Measurements from ENCODE around the gene BIK. TPM values are rescaled to one million over a fixed set of nuclear protein-coding genes. Genes with fewer than 3 reads are reported as not detected.
"Not testable (repeated sequence)": the region's sequence is repeated elsewhere in the genome, so short reads cannot be mapped to it uniquely, and the experiment has no call there.

BIK gene
- total and polyA plus RNA-seq, 4 donors, result 2.7 to 7.6 (median 4.6) TPM

DNA sequence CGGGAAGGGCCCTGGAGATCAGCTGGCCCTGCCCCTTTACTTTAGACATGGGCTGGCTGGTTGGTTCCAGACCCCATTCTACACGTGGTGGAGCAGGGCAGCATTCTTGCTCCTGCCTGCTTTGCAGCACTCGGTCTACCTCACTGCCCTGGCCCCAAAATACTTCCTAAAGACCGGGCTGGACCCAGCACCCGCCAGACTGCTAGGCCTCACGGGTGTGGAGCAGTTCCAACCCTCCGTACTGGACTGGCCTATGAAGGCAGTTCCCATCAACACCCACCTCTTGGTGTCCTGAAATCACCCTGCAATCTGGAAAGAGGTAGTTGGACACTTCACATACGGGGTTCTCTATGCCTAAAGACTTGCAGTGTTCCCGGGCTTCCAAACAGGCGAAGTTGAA is 26.3 kb downstream of the BIK start:
- Histone ChIP-seq H3K27ac (ENCODE audit: low read depth in 1 of 2, low read length in 1 of 2) (peak overlapping the region in 1 of 2 donors; percentile 9), H3K27me3 (ENCODE audit: control insufficient read depth in 3 of 3, insufficient read depth in 3 of 3, low read length in 2 of 3) (no peaks in the 10 kb centered on the region), H3K36me3 (ENCODE audit: control insufficient read depth in 4 of 4, insufficient read depth in 4 of 4, low read length in 4 of 4) (peaks cover 9 to 41% (median 25%) of the 10 kb centered on the region in 4 donors), H3K9ac (ENCODE audit: insufficient read depth in 1 of 2, low read length in 2 of 2) (no peak overlapping the region), H3K4me3 (no peak overlapping the region), H3K9me3 (ENCODE audit: control insufficient read depth in 4 of 4, insufficient read depth in 3 of 4, low read length in 3 of 4) (no peaks in the 10 kb centered on the region), H3K4me1 (ENCODE audit: control insufficient read depth in 5 of 5, insufficient read depth in 5 of 5, low read length in 5 of 5) (peaks cover under 1 to 5% (median 1%) of the 10 kb centered on the region in 5 donors)
- 69 to 70% methylated on average over 10 of the region's 10 CpGs for WGBS, 2 donors
- ATAC-seq (ENCODE audit: insufficient read depth, low FRiP score) (no peak), DNase-seq (no peak)
- TF ChIP-seq, protein P1, sequence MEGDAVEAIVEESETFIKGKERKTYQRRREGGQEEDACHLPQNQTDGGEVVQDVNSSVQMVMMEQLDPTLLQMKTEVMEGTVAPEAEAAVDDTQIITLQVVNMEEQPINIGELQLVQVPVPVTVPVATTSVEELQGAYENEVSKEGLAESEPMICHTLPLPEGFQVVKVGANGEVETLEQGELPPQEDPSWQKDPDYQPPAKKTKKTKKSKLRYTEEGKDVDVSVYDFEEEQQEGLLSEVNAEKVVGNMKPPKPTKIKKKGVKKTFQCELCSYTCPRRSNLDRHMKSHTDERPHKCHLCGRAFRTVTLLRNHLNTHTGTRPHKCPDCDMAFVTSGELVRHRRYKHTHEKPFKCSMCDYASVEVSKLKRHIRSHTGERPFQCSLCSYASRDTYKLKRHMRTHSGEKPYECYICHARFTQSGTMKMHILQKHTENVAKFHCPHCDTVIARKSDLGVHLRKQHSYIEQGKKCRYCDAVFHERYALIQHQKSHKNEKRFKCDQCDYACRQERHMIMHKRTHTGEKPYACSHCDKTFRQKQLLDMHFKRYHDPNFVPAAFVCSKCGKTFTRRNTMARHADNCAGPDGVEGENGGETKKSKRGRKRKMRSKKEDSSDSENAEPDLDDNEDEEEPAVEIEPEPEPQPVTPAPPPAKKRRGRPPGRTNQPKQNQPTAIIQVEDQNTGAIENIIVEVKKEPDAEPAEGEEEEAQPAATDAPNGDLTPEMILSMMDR (IDR thresholded peaks at IDR 0.05; ENCODE audit: control extremely low read depth, extremely low read depth), result no peak

DNA sequence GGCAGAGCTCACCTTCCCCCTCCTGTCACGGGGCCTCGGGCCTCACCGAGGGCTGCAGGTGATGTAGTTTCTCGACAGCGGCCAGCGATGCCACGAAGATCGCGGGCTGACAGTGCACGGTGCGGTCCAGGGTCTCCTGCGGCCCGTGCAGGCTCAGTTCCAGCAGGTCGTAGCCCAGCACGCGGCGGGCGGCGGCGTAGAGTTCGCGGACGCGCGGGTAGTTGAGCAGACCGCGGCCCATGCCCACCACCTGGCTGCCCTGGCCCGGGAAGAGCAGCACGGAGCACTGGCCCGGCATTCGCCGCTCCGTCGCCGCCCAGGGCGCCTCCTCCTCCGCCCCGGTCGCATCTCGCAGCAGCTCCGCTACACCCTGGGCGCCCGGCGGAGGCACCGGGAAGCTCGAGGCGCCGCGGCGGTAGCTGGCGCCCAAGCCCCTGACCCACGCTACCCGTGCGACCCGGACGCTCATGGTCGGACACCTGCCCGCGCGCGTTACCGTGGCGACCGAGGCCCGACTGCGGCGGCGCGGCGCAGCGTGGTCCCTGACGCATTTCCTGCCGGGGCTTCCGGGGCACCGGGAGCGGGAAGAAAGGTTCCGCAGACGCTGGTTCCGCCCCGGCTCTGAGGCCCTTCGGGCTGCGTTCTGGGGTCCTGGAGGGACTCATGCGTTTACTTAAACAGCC is 32.5 kb downstream of the BIK start, which contains the start of gene MCAT:
MCAT (minus strand) TSS at position 519 of the 683 bp plus-strand sequence; CDS start at position 469, 50 bp downstream.
- H3K27me3 ChIP-seq (ENCODE audit: control insufficient read depth in 3 of 3, insufficient read depth in 3 of 3, low read length in 2 of 3), result no peaks in the 10 kb centered on the region
- peak within 1 kb of the TSS; percentile 63 to 78 for H3K9ac ChIP-seq (ENCODE audit: insufficient read depth in 1 of 2, low read length in 2 of 2)
- DNase-seq (peak; percentile 82 to 87 (median 84)), ATAC-seq (ENCODE audit: insufficient read depth, low FRiP score) (peak; percentile 93)
- H3K4me1 ChIP-seq (ENCODE audit: control insufficient read depth in 5 of 5, insufficient read depth in 5 of 5, low read length in 5 of 5), result peaks cover 5 to 7% (median 6%) of the 10 kb centered on the region in 5 donors
- TF ChIP-seq, protein P1 (IDR thresholded peaks at IDR 0.05; ENCODE audit: control extremely low read depth, extremely low read depth), result no peak
- 1% methylated on average over 62 to 83 of the region's 83 CpGs for WGBS, 2 donors
- H3K27ac ChIP-seq (ENCODE audit: low read depth in 1 of 2, low read length in 1 of 2), result peak within 1 kb of the TSS; percentile 60 to 97
- H3K4me3 ChIP-seq, result peak within 1 kb of the TSS; percentile 95
- peaks cover 0 to 1% (median 0%) of the 10 kb centered on the region in 4 donors for H3K9me3 ChIP-seq (ENCODE audit: control insufficient read depth in 4 of 4, insufficient read depth in 3 of 4, low read length in 3 of 4)
- peaks cover 4 to 18% (median 11%) of the 10 kb centered on the region in 4 donors for H3K36me3 ChIP-seq (ENCODE audit: control insufficient read depth in 4 of 4, insufficient read depth in 4 of 4, low read length in 4 of 4)

GRCh38 chr22:43144949-43145348 is 34.4 kb downstream of the BIK start:
- ATAC-seq (ENCODE audit: insufficient read depth, low FRiP score) (no peak), DNase-seq (peak in 1 of 3 donors; percentile 45)
- Histone ChIP-seq H3K36me3 (ENCODE audit: control insufficient read depth in 4 of 4, insufficient read depth in 4 of 4, low read length in 4 of 4) (peaks cover 4 to 12% (median 6%) of the 10 kb centered on the region in 4 donors), H3K4me1 (ENCODE audit: control insufficient read depth in 5 of 5, insufficient read depth in 5 of 5, low read length in 5 of 5) (peaks cover 5 to 7% (median 6%) of the 10 kb centered on the region in 5 donors), H3K27me3 (ENCODE audit: control insufficient read depth in 3 of 3, insufficient read depth in 3 of 3, low read length in 2 of 3) (no peaks in the 10 kb centered on the region), H3K9ac (ENCODE audit: insufficient read depth in 1 of 2, low read length in 2 of 2) (no peak overlapping the region), H3K9me3 (ENCODE audit: control insufficient read depth in 4 of 4, insufficient read depth in 3 of 4, low read length in 3 of 4) (peaks cover 0 to 1% (median 0%) of the 10 kb centered on the region in 4 donors), H3K4me3 (no peak overlapping the region), H3K27ac (ENCODE audit: low read depth in 1 of 2, low read length in 1 of 2) (no peak overlapping the region)
- 75 to 88% methylated on average over 3 of the region's 3 CpGs for WGBS, 2 donors
- TF ChIP-seq, protein P1 (IDR thresholded peaks at IDR 0.05; ENCODE audit: control extremely low read depth, extremely low read depth), result no peak

DNA sequence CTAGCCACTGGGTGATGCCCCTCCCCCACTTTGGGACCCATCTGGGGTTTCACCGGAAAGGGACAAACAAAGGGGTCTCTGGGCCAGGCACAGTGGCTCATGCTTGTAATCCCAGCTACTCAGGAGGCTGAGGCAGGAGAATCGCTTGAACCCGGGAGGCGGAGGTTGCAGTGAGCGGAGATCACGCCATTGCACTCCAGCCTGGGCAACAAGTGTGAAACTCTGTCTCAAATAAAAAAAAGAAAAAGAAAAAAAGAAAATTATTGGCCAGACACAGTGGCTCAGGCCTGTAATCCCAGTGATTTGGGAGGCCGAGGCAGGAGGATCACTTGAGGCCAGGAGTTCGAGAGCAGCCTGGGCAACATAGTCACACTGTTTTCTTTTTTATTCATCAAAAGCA is 34.8 kb downstream of the BIK start:
- not testable (repeated sequence) for H3K4me3 ChIP-seq; H3K27me3 ChIP-seq (ENCODE audit: control insufficient read depth in 3 of 3, insufficient read depth in 3 of 3, low read length in 2 of 3); H3K27ac ChIP-seq (ENCODE audit: low read depth in 1 of 2, low read length in 1 of 2); DNase-seq; H3K9me3 ChIP-seq (ENCODE audit: control insufficient read depth in 4 of 4, insufficient read depth in 3 of 4, low read length in 3 of 4); ATAC-seq (ENCODE audit: insufficient read depth, low FRiP score); H3K36me3 ChIP-seq (ENCODE audit: control insufficient read depth in 4 of 4, insufficient read depth in 4 of 4, low read length in 4 of 4); H3K4me1 ChIP-seq (ENCODE audit: control insufficient read depth in 5 of 5, insufficient read depth in 5 of 5, low read length in 5 of 5); H3K9ac ChIP-seq (ENCODE audit: insufficient read depth in 1 of 2, low read length in 2 of 2)
- WGBS, 2 donors, result 92% methylated on average over 8 of the region's 8 CpGs

- H3K4me1 ChIP-seq (ENCODE audit: control insufficient read depth in 5 of 5, insufficient read depth in 5 of 5, low read length in 5 of 5); DNase-seq; H3K9ac ChIP-seq (ENCODE audit: insufficient read depth in 1 of 2, low read length in 2 of 2); ATAC-seq (ENCODE audit: insufficient read depth, low FRiP score); H3K27ac ChIP-seq (ENCODE audit: low read depth in 1 of 2, low read length in 1 of 2); H3K27me3 ChIP-seq (ENCODE audit: control insufficient read depth in 3 of 3, insufficient read depth in 3 of 3, low read length in 2 of 3); H3K9me3 ChIP-seq (ENCODE audit: control insufficient read depth in 4 of 4, insufficient read depth in 3 of 4, low read length in 3 of 4); H3K4me3 ChIP-seq; H3K36me3 ChIP-seq (ENCODE audit: control insufficient read depth in 4 of 4, insufficient read depth in 4 of 4, low read length in 4 of 4): not testable (repeated sequence)
- 51 to 74% methylated on average over 15 of the region's 15 CpGs for WGBS, 2 donors
Measured at GRCh38 chr22:43146332-43146731, 35.8 kb downstream of the BIK start.
